ENCODE measurements around the gene SEM1. TPM values are rescaled to one million over a fixed set of nuclear protein-coding genes. Genes with fewer than 3 reads are reported as not detected.
A peak's percentile ranks its signal among the peaks of the same experiment; 100 is the strongest.

Gene SEM1
- total RNA-seq, 1 experiment from 2014 or later = 73.3 TPM

DNA sequence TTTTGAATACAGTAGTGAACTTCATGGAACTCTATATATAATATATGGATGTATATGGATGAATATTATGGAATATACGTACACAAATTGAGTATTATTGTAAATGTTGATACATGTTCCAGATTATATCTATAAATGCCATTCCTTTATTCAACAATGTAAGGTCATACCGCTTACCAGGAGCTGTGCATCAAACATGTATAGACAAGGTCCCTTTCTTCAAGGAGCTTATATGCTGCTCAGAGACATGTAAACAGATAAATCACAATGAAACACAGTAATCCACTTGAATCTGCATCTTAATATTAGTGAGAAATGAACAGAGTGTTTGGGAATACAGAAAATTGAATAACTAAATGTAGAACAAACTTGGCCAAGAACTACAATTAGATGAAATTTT, 898 bp upstream of the SEM1 start (continued):
- TF ChIP-seq CDX4 (CRISPR knock-in tag; IDR thresholded peaks at IDR 0.05; ENCODE audit: borderline replicate concordance) = no peak
- no peak for TF ChIP-seq ZNF317 (CRISPR knock-in tag; IDR thresholded peaks at IDR 0.05; ENCODE audit: borderline replicate concordance, low read depth)
- no peak for TF ChIP-seq NR1H2 (CRISPR knock-in tag; IDR thresholded peaks at IDR 0.05)
- TF ChIP-seq, protein P1, sequence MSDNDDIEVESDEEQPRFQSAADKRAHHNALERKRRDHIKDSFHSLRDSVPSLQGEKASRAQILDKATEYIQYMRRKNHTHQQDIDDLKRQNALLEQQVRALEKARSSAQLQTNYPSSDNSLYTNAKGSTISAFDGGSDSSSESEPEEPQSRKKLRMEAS (CRISPR knock-in tag; IDR thresholded peaks at IDR 0.05) = no peak
- no peak for TF ChIP-seq SOX15 (CRISPR knock-in tag; IDR thresholded peaks at IDR 0.05)
- TF ChIP-seq NFYB (CRISPR knock-in tag; conservative IDR thresholded peaks at IDR 0.05; ENCODE audit: low read depth) = no peak

- peaks cover 7% of the 10 kb centered on the region; the same call in 1 of the 2 replicates for H3K27me3 Mint-ChIP-seq (ENCODE audit: low read depth)
- H3K36me3 Mint-ChIP-seq = peaks cover 25% of the 10 kb centered on the region
- POLR2A ChIA-PET = no interaction called here
- no peak for DNase-seq (ENCODE audit: low spot score)
- H3K4me1 Mint-ChIP-seq = peaks cover 11% of the 10 kb centered on the region; the same call in 1 of the 2 replicates
- H3K9me3 Mint-ChIP-seq = peaks cover 25% of the 10 kb centered on the region
- CTCF ChIA-PET = no interaction called here
- no peak for ATAC-seq
- peak overlapping the region; percentile 99 for H3K27ac Mint-ChIP-seq
- H3K4me3 Mint-ChIP-seq = peak overlapping the region; percentile 93
- TF ChIP-seq MLX (CRISPR knock-in tag; IDR thresholded peaks at IDR 0.05) (no peak), CBFB (CRISPR knock-in tag; IDR thresholded peaks at IDR 0.05; ENCODE audit: low read depth) (no peak), GRHL2 (CRISPR knock-in tag; IDR thresholded peaks at IDR 0.05; ENCODE audit: insufficient replicate concordance, severe bottlenecking) (no peak), ZNF396 (CRISPR knock-in tag; IDR thresholded peaks at IDR 0.05; ENCODE audit: borderline replicate concordance) (no peak), OVOL2 (CRISPR knock-in tag; IDR thresholded peaks at IDR 0.05; ENCODE audit: borderline replicate concordance) (no peak), NFATC4 (CRISPR knock-in tag; IDR thresholded peaks at IDR 0.05) (no peak), NFYB (CRISPR knock-in tag; conservative IDR thresholded peaks at IDR 0.05; ENCODE audit: low read depth) (no peak), SMAD4 (CRISPR knock-in tag; IDR thresholded peaks at IDR 0.05) (no peak), ZNF219 (CRISPR knock-in tag; IDR thresholded peaks at IDR 0.05; ENCODE audit: borderline replicate concordance) (no peak), GABPB1 (CRISPR knock-in tag; IDR thresholded peaks at IDR 0.05) (no peak), ZNF416 (CRISPR knock-in tag; IDR thresholded peaks at IDR 0.05) (no peak), ZNF423 (CRISPR knock-in tag; IDR thresholded peaks at IDR 0.05) (no peak), ZNF512 (CRISPR knock-in tag; IDR thresholded peaks at IDR 0.05; ENCODE audit: borderline replicate concordance) (no peak), RELA (CRISPR knock-in tag; IDR thresholded peaks at IDR 0.05; ENCODE audit: borderline replicate concordance) (no peak), ZNF263 (CRISPR knock-in tag; IDR thresholded peaks at IDR 0.05; ENCODE audit: low read depth) (no peak), FOXJ3 (CRISPR knock-in tag; IDR thresholded peaks at IDR 0.05; ENCODE audit: borderline replicate concordance) (no peak)
- TF ChIP-seq, protein P2, sequence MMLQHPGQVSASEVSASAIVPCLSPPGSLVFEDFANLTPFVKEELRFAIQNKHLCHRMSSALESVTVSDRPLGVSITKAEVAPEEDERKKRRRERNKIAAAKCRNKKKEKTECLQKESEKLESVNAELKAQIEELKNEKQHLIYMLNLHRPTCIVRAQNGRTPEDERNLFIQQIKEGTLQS (CRISPR knock-in tag; conservative IDR thresholded peaks at IDR 0.05) = no peak
- TF ChIP-seq, protein P3, sequence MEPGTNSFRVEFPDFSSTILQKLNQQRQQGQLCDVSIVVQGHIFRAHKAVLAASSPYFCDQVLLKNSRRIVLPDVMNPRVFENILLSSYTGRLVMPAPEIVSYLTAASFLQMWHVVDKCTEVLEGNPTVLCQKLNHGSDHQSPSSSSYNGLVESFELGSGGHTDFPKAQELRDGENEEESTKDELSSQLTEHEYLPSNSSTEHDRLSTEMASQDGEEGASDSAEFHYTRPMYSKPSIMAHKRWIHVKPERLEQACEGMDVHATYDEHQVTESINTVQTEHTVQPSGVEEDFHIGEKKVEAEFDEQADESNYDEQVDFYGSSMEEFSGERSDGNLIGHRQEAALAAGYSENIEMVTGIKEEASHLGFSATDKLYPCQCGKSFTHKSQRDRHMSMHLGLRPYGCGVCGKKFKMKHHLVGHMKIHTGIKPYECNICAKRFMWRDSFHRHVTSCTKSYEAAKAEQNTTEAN (CRISPR knock-in tag; IDR thresholded peaks at IDR 0.05) = no peak
These were observed 774 bp downstream of the SEM1 start for GRCh38 chr7:96708872-96709271.

Data from WTC11 (cell line).